HepG2 (cell line): ENCODE results near the gene RAI14. TPM values are rescaled to one million over a fixed set of nuclear protein-coding genes. Genes with fewer than 3 reads are reported as not detected.

Source experiments
- ATAC-seq: fragments of 200-7000 bp; cut with Tn5 transposase; 3 replicates; pipeline ENCODE4 v1.9.1; 2020; ENCODE audit warnings: mild to moderate bottlenecking, moderate library complexity
- BruUV-seq: library from RNA; stranded (reverse); fragments of 400-500 nt; replicated peaks from 2 replicates; lab custom pipeline; 2021; lab: Mats Ljungman, UMichigan
- CTCF ChIA-PET: fragments of 300-600 bp; formaldehyde crosslinking; extraction: SDS; loops from one replicate; lab custom pipeline; 2021; ENCODE audit warnings: low total read pairs, inconsistent platforms, low intra/inter-chr PET ratio; lab: Yijun Ruan, JAX
- POLR2A ChIA-PET: fragments of 350-600 bp; sonication (Branson Sonifier 250); formaldehyde crosslinking; loops from one replicate; lab custom pipeline; 2020; ENCODE audit warnings: antibody characterized with exemption, inconsistent platforms; lab: Yijun Ruan, JAX
- DNase-seq: peaks from one replicate; pipeline ENCODE4 v3.0.0-alpha.2; 2015; ENCODE audit warnings: low spot score
- FAIRE-seq: peaks from 3 replicates; lab custom pipeline; 2011; peaks lifted over from hg19 to GRCh38; lab: Jason Lieb, UNC
- H2AFZ ChIP-seq: one replicate; pipeline ENCODE4 v1.6.1; 2011; ENCODE audit warnings: low read length, inconsistent platforms
- H3K27ac ChIP-seq: fragments of 300-600 bp; 3 replicates; pipeline ENCODE4 v1.8.0; 2011; ENCODE audit warnings: mixed run types, mild to moderate bottlenecking, mixed read lengths, low read length, inconsistent platforms; ENCODE audit not compliant: insufficient read depth; ENCODE audit errors: extremely low read length
- H3K27me3 ChIP-seq, 2 experiments: fragments of 200-600 bp in 1 of 2; 2 replicates in 1 of 2; 3 replicates in 1 of 2; pipeline versions ENCODE4 v1.6.0 to v1.8.0; 2011; ENCODE audit warnings: low read length in 2 of 2, mild to moderate bottlenecking in 2 of 2, moderate library complexity in 2 of 2, inconsistent platforms in 1 of 2; ENCODE audit not compliant: insufficient read depth in 2 of 2, control insufficient read depth in 1 of 2
- H3K36me3 ChIP-seq, 2 experiments: fragments of 200-600 bp in 1 of 2; replicated peaks in 1 of 2; 2 replicates in 1 of 2; 3 replicates in 1 of 2; pipeline versions ENCODE4 v1.5.1 to v1.8.0; 2011; ENCODE audit warnings: low read length in 2 of 2, inconsistent platforms in 1 of 2; ENCODE audit not compliant: insufficient read depth in 2 of 2, control insufficient read depth in 1 of 2
- H3K4me1 ChIP-seq: 2 replicates; pipeline ENCODE4 v1.5.1; 2012; ENCODE audit warnings: low read length, inconsistent platforms; ENCODE audit not compliant: insufficient read depth
- H3K4me2 ChIP-seq: 2 replicates; pipeline ENCODE4 v1.6.0; 2011; ENCODE audit warnings: low read depth, low read length, inconsistent platforms
- H3K4me3 ChIP-seq, 3 experiments: fragments of 200-600 bp in 1 of 3; sonication (generic), shearing (Covaris generic) in 1 of 3; replicated peaks in 1 of 3; 2 replicates each; pipeline ENCODE4 v1.5.1; 2011 to 2016; ENCODE audit warnings: low read length in 3 of 3, inconsistent platforms in 2 of 3, low read depth in 2 of 3, mild to moderate bottlenecking in 2 of 3, control low read depth in 1 of 3, mixed read lengths in 1 of 3; ENCODE audit not compliant: insufficient read depth in 1 of 3
- H3K79me2 ChIP-seq: one replicate; pipeline ENCODE4 v1.6.1; 2011; ENCODE audit warnings: low read length, inconsistent platforms; ENCODE audit not compliant: insufficient read depth
- H3K9ac ChIP-seq: 2 replicates; pipeline ENCODE4 v1.6.0; 2011; ENCODE audit warnings: mild to moderate bottlenecking, low read depth, low read length, inconsistent platforms; ENCODE audit not compliant: insufficient read depth
- H3K9me3 ChIP-seq: 2 replicates; pipeline ENCODE4 v1.5.1; 2012; ENCODE audit warnings: mild to moderate bottlenecking, low read length
- H4K20me1 ChIP-seq: 2 replicates; pipeline ENCODE4 v1.6.0; 2011; ENCODE audit warnings: inconsistent platforms, mild to moderate bottlenecking, low read length, moderate library complexity; ENCODE audit not compliant: insufficient read depth
- DNMT1 ChIP-seq: sonication (generic); formaldehyde crosslinking; IDR thresholded peaks from 2 replicates; pipeline ENCODE4 v1.5.1; 2020; ENCODE audit warnings: mild to moderate bottlenecking, missing genetic modification reagents
- HMG20B ChIP-seq: conservative IDR thresholded peaks from 2 replicates; pipeline ENCODE4 v1.6.1; 2016; ENCODE audit warnings: missing genetic modification reagents, missing compliant biosample characterization
- KDM5A ChIP-seq: fragments of 200-600 bp; sonication (generic); IDR thresholded peaks from 2 replicates; pipeline ENCODE4 v1.7.0; 2018; ENCODE audit warnings: antibody characterized with exemption, mild to moderate bottlenecking, low read length, borderline replicate concordance
- KLF13 ChIP-seq: sonication (generic); formaldehyde crosslinking; IDR thresholded peaks from 2 replicates; pipeline ENCODE4 v1.4.0; 2020; ENCODE audit warnings: mild to moderate bottlenecking, missing genetic modification reagents
- MXD4 ChIP-seq: IDR thresholded peaks from 2 replicates; pipeline ENCODE4 v1.6.1; 2016; ENCODE audit warnings: mild to moderate bottlenecking, missing biosample characterization, missing genetic modification reagents
- NFAT5 ChIP-seq: sonication (generic); formaldehyde crosslinking; IDR thresholded peaks from 2 replicates; pipeline ENCODE4 v1.4.0; 2020; ENCODE audit warnings: missing genetic modification reagents
- PAF1 ChIP-seq: IDR thresholded peaks from 2 replicates; pipeline ENCODE4 v1.6.1; 2016; ENCODE audit warnings: missing genetic modification reagents, missing compliant biosample characterization
- PTBP1 ChIP-seq: fragments of 200-400 bp; formaldehyde crosslinking; IDR thresholded peaks from 2 replicates; pipeline ENCODE4 v1.6.1; 2018; ENCODE audit warnings: low read length, low read depth; ENCODE audit not compliant: poor library complexity, severe bottlenecking
- SNAPC5 ChIP-seq: sonication (generic); formaldehyde crosslinking; IDR thresholded peaks from 2 replicates; pipeline ENCODE4 v1.8.1; 2023; ENCODE audit warnings: mild to moderate bottlenecking, missing genetic modification reagents, borderline replicate concordance
- SUZ12 ChIP-seq: fragments of 150-350 bp; IDR thresholded peaks from 2 replicates; pipeline ENCODE4 v1.6.1; 2014; ENCODE audit warnings: low read depth, low read length
- YY1 ChIP-seq: IDR thresholded peaks from 2 replicates; pipeline ENCODE4 v1.6.1; 2011; ENCODE audit warnings: low read length, low read depth, moderate library complexity, mild to moderate bottlenecking; ENCODE audit not compliant: insufficient read depth, insufficient replicate concordance
- ZFYVE20 ChIP-seq: sonication (generic); formaldehyde crosslinking; IDR thresholded peaks from 2 replicates; pipeline ENCODE4 v1.8.0; 2023; ENCODE audit warnings: low read depth, mild to moderate bottlenecking, moderate library complexity, missing genetic modification reagents, borderline replicate concordance
- ZNF441 ChIP-seq: sonication (generic); formaldehyde crosslinking; IDR thresholded peaks from 2 replicates; pipeline ENCODE4 v1.7.0; 2021; ENCODE audit warnings: missing genetic modification reagents, borderline replicate concordance
- ZNF549 ChIP-seq: sonication (generic); formaldehyde crosslinking; IDR thresholded peaks from 2 replicates; pipeline ENCODE4 v1.5.0; 2020; ENCODE audit warnings: missing genetic modification reagents
- WGBS: methylation state at CpG from one replicate; pipeline ENCODE4 v1.1.6; 2017; ENCODE audit warnings: low lambda C conversion rate; 5-methylcytosine and 5-hydroxymethylcytosine counted together
- in situ Hi-C: cut with HindIII; loops from 2 replicates; pipeline ENCODE4 v1.10.0; 2017; ENCODE audit warnings: low pct_unique_long_range_greater_than_20kb; ENCODE audit not compliant: extremely low pct_ligation_motif_present
- intact Hi-C: fragments of 100-400 bp; cut with micrococcal nuclease; formaldehyde crosslinking; loops from one replicate; pipeline ENCODE4 v1.10.0; 2022; ENCODE audit not compliant: unreplicated experiment
- polyA plus RNA-seq, 8 experiments: library from polyadenylated mRNA; depleted of rRNA in 3 of 8; stranded (reverse) in 7 of 8; unstranded in 1 of 8; fragments of >200 nt; fragmentation: Illumina TruSeq in 4 of 8; extraction: Trizol in 4 of 8; gene quantifications; 2 replicates each; pipeline versions ENCODE4 v1.2.1 to v1.2.3, GENCODE V29; 2011 to 2016; ENCODE audit warnings: low read depth in 4 of 8, missing spikeins in 1 of 8, mixed read lengths in 1 of 8; ENCODE audit not compliant: insufficient read depth in 1 of 8
- total RNA-seq, 5 experiments: library from RNA; depleted of rRNA; stranded (reverse); fragments of >200 nt; fragmentation: Illumina TruSeq; extraction: Trizol; gene quantifications; 2 replicates each; pipeline ENCODE4 v1.2.3, GENCODE V29; 2016; ENCODE audit warnings: low read depth in 1 of 5
- TF ChIP-seq, protein P1 (sequence below): sonication (generic); formaldehyde crosslinking; IDR thresholded peaks from 2 replicates; pipeline ENCODE4 v1.9.0; 2021; ENCODE audit warnings: missing genetic modification reagents, borderline replicate concordance

Gene RAI14
- total and polyA plus RNA-seq, 2 of the 13 experiments (the other 11 are each of a cell fraction or from before 2014, with no cell fraction given): 12.6 to 18.2 TPM

DNA sequence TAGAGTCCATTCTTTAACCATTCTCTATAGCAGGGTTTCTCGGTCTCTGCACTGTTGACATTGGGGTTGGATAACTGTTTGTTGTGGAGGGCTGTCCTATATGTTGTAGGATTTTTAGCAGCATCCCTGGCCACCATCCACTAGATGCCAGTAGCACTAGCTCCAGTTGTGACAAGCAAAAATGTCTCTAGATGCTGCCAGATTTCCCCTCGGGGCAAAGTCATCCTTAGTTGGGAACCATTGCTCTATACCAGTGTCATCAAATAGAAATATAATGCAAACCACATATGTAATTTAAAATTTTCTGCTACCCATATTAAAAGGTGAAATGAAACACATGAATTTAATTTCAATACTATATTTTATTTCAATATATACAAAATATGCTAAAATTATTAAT is 185.7 kb downstream of the RAI14 start:
- Histone ChIP-seq H3K4me2 (no peak overlapping the region), H3K36me3 (no peaks in the 10 kb centered on the region), H3K4me3 (no peak overlapping the region), H3K4me1 (peaks cover 23% of the 10 kb centered on the region), H3K79me2 (no peaks in the 10 kb centered on the region), H2AFZ (no peak overlapping the region), H4K20me1 (no peaks in the 10 kb centered on the region), H3K9me3 (no peaks in the 10 kb centered on the region), H3K27ac (no peak overlapping the region), H3K9ac (no peak overlapping the region), H3K27me3 (no peaks in the 10 kb centered on the region; a peak in 1 of 5 replicates)
- intact Hi-C loops (no loop called here), in situ Hi-C loops (no loop called here)
- CTCF ChIA-PET: no interaction called here
- POLR2A ChIA-PET: no interaction called here
- BruUV-seq: no TSS peak
- ATAC-seq: no peak
- FAIRE-seq: no peak
- 56% methylated on average over 2 of the region's 2 CpGs for WGBS
- no peak for DNase-seq
- TF ChIP-seq SUZ12: no peak
- TF ChIP-seq PTBP1: no peak
- TF ChIP-seq KLF13 (CRISPR knock-in tag): no peak
- no peak for TF ChIP-seq YY1
- TF ChIP-seq, protein P1, sequence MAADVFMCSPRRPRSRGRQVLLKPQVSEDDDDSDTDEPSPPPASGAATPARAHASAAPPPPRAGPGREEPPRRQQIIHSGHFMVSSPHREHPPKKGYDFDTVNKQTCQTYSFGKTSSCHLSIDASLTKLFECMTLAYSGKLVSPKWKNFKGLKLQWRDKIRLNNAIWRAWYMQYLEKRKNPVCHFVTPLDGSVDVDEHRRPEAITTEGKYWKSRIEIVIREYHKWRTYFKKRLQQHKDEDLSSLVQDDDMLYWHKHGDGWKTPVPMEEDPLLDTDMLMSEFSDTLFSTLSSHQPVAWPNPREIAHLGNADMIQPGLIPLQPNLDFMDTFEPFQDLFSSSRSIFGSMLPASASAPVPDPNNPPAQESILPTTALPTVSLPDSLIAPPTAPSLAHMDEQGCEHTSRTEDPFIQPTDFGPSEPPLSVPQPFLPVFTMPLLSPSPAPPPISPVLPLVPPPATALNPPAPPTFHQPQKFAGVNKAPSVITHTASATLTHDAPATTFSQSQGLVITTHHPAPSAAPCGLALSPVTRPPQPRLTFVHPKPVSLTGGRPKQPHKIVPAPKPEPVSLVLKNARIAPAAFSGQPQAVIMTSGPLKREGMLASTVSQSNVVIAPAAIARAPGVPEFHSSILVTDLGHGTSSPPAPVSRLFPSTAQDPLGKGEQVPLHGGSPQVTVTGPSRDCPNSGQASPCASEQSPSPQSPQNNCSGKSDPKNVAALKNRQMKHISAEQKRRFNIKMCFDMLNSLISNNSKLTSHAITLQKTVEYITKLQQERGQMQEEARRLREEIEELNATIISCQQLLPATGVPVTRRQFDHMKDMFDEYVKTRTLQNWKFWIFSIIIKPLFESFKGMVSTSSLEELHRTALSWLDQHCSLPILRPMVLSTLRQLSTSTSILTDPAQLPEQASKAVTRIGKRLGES: no peak
- TF ChIP-seq ZFYVE20 (CRISPR knock-in tag): no peak
- no peak for TF ChIP-seq SNAPC5 (CRISPR knock-in tag)
- TF ChIP-seq ZNF549 (CRISPR knock-in tag): no peak
- no peak for TF ChIP-seq KDM5A
- TF ChIP-seq ZNF441 (CRISPR knock-in tag): no peak
- TF ChIP-seq HMG20B (CRISPR knock-in tag): no peak
- TF ChIP-seq MXD4: no peak
- TF ChIP-seq DNMT1 (CRISPR knock-in tag): no peak
- no peak for TF ChIP-seq PAF1 (CRISPR knock-in tag)
- no peak for TF ChIP-seq NFAT5 (CRISPR knock-in tag)
